GM12878 (cell line): Measurements from ENCODE around the gene COL4A2. TPM values are rescaled to one million over a fixed set of nuclear protein-coding genes. Genes with fewer than 3 reads are reported as not detected.

Experiments
- ATAC-seq: fragments of 200-7000 bp; cut with Tn5 transposase; 3 replicates; pipeline ENCODE4 v1.9.1; 2020; ENCODE audit warnings: mild to moderate bottlenecking, moderate library complexity
- BruUV-seq: library from RNA; stranded (reverse); fragments of 400-500 nt; replicated peaks from 2 replicates; lab custom pipeline; 2021; lab: Mats Ljungman, UMichigan
- CTCF ChIA-PET: fragments of 300-600 bp; sonication (Branson Sonifier 250); formaldehyde crosslinking; extraction: SDS; loops from one replicate; lab custom pipeline; 2021; ENCODE audit warnings: inconsistent platforms; lab: Yijun Ruan, JAX
- POLR2A ChIA-PET: fragments of 350-600 bp; formaldehyde crosslinking; extraction: SDS; loops from one replicate; lab custom pipeline; 2021; ENCODE audit warnings: inconsistent platforms; lab: Charles Lee
- RAD21 ChIA-PET: fragments of 300-600 bp; sonication (Branson Sonifier 250); formaldehyde crosslinking; loops from one replicate; lab custom pipeline; 2023; ENCODE audit warnings: antibody characterized with exemption; ENCODE audit not compliant: unreplicated experiment; lab: Charles Lee
- SMC1A ChIA-PET: fragments of 300-600 bp; sonication (Branson Sonifier 250); formaldehyde crosslinking; loops from one replicate; lab custom pipeline; 2023; ENCODE audit not compliant: unreplicated experiment, uncharacterized antibody; lab: Charles Lee
- DNase-seq: peaks from one replicate; pipeline ENCODE4 v3.0.0-alpha.2; 2011; ENCODE audit warnings: low read depth, low spot score
- FAIRE-seq: peaks from 3 replicates; lab custom pipeline; 2011; peaks lifted over from hg19 to GRCh38; lab: Jason Lieb, UNC
- H2AFZ ChIP-seq: 2 replicates; pipeline ENCODE4 v1.6.0; 2011; ENCODE audit warnings: low read depth, low read length, control low read depth; ENCODE audit not compliant: control insufficient read depth
- H3K27ac ChIP-seq: 2 replicates; pipeline ENCODE4 v1.5.1; 2011; ENCODE audit warnings: control low read depth; ENCODE audit not compliant: control insufficient read depth, insufficient read depth
- H3K27me3 ChIP-seq, 2 experiments: replicated peaks in 1 of 2; 2 replicates each; pipeline versions ENCODE4 v1.6.0 to v1.6.1; 2011; ENCODE audit warnings: low read length in 1 of 2; ENCODE audit not compliant: control insufficient read depth in 2 of 2, insufficient read depth in 2 of 2
- H3K36me3 ChIP-seq, 2 experiments: 2 replicates each; pipeline ENCODE4 v1.5.1; 2011; ENCODE audit warnings: low read length in 1 of 2; ENCODE audit not compliant: control insufficient read depth in 2 of 2, insufficient read depth in 2 of 2
- H3K4me1 ChIP-seq: 2 replicates; pipeline ENCODE4 v1.6.1; 2011; ENCODE audit warnings: mild to moderate bottlenecking, low read length, moderate library complexity, mixed read lengths; ENCODE audit not compliant: control insufficient read depth, insufficient read depth
- H3K4me2 ChIP-seq: 2 replicates; pipeline ENCODE4 v1.6.0; 2011; ENCODE audit warnings: control low read depth; ENCODE audit not compliant: control insufficient read depth, insufficient read depth
- H3K4me3 ChIP-seq: fragments of 200-600 bp; sonication (generic); 2 replicates; pipeline ENCODE4 v1.5.1; 2016
- H3K79me2 ChIP-seq: 2 replicates; pipeline ENCODE4 v1.6.0; 2011; ENCODE audit warnings: low read length; ENCODE audit not compliant: control insufficient read depth, insufficient read depth
- H3K9ac ChIP-seq: 2 replicates; pipeline ENCODE4 v1.8.0; 2011; ENCODE audit warnings: low read length, control low read depth, mixed read lengths; ENCODE audit not compliant: control insufficient read depth, insufficient read depth
- H3K9me3 ChIP-seq: replicated peaks from 3 replicates; pipeline ENCODE4 v1.5.1; 2011; ENCODE audit warnings: mild to moderate bottlenecking, low read length; ENCODE audit not compliant: control insufficient read depth, insufficient read depth
- H4K20me1 ChIP-seq: 2 replicates; pipeline ENCODE4 v1.6.0; 2011; ENCODE audit not compliant: control insufficient read depth, insufficient read depth
- GATAD2B ChIP-seq: fragments of 450-650 bp; conservative IDR thresholded peaks from 2 replicates; pipeline ENCODE4 v1.6.1; 2017; ENCODE audit warnings: low read depth, mild to moderate bottlenecking, moderate library complexity
- IKZF1 ChIP-seq: fragments of 450-650 bp; conservative IDR thresholded peaks from 2 replicates; pipeline ENCODE4 v1.6.1; 2017; ENCODE audit warnings: antibody characterized with exemption, mild to moderate bottlenecking
- MEF2B ChIP-seq: fragments of 450-650 bp; IDR thresholded peaks from 2 replicates; pipeline ENCODE4 v1.6.1; 2018; ENCODE audit warnings: mild to moderate bottlenecking, moderate library complexity; ENCODE audit not compliant: partially characterized antibody, poor library complexity, severe bottlenecking
- PBX3 ChIP-seq: IDR thresholded peaks from 2 replicates; pipeline ENCODE4 v1.6.1; 2011; ENCODE audit warnings: mild to moderate bottlenecking, low read depth, low read length, moderate library complexity; ENCODE audit not compliant: insufficient replicate concordance
- TCF12 ChIP-seq: IDR thresholded peaks from 2 replicates; pipeline ENCODE4 v1.6.1; 2011; ENCODE audit warnings: low read depth, mild to moderate bottlenecking, low read length
- WGBS: methylation state at CpG from one replicate; pipeline ENCODE4 v1.1.6; 2016; ENCODE audit warnings: low lambda C conversion rate; ENCODE audit not compliant: insufficient replicate concordance, insufficient coverage; ENCODE audit errors: missing lambda C conversion rate; 5-methylcytosine and 5-hydroxymethylcytosine counted together
- in situ Hi-C: fragments of 300-500 bp; cut with MboI; formaldehyde crosslinking; loops from 9 replicates; pipeline ENCODE4 v1.14.3; 2018; ENCODE audit warnings: mixed read lengths
- intact Hi-C: fragments of 100-400 bp; cut with micrococcal nuclease; formaldehyde crosslinking; loops from one replicate; pipeline ENCODE4 v1.14.2; 2022; ENCODE audit not compliant: unreplicated experiment
- polyA plus RNA-seq, 11 experiments: library from polyadenylated mRNA; depleted of rRNA in 4 of 11; unstranded in 6 of 11; stranded (reverse) in 5 of 11; fragments of >200 nt; fragmentation: Nextera tagmentation in 4 of 11; fragmentation: Illumina TruSeq in 1 of 11; extraction: Ambion mirVana in 4 of 11; extraction: Trizol in 1 of 11; gene quantifications; 1 replicate in 1 of 11; 2 replicates in 10 of 11; pipeline versions ENCODE4 v1.2.1 to v1.2.3, GENCODE V29; 2011 to 2016; ENCODE audit warnings: inconsistent platforms in 2 of 11, missing spikeins in 2 of 11, low read depth in 1 of 11
- total RNA-seq, 4 experiments: library from RNA; depleted of rRNA in 3 of 4; stranded (reverse); fragments of >200 nt in 3 of 4; fragmentation: Illumina TruSeq in 1 of 4; extraction: Trizol in 1 of 4; gene quantifications; 2 replicates each; pipeline versions ENCODE4 v1.2.1 to v1.2.3, GENCODE V29; 2013 to 2021

The COL4A2 gene
- total and polyA plus RNA-seq, 10 of the 15 experiments (the other 5 are each of a cell fraction or from before 2014, with no cell fraction given): 0.16 to 1.6 (median 0.62) TPM; not detected in 3

DNA sequence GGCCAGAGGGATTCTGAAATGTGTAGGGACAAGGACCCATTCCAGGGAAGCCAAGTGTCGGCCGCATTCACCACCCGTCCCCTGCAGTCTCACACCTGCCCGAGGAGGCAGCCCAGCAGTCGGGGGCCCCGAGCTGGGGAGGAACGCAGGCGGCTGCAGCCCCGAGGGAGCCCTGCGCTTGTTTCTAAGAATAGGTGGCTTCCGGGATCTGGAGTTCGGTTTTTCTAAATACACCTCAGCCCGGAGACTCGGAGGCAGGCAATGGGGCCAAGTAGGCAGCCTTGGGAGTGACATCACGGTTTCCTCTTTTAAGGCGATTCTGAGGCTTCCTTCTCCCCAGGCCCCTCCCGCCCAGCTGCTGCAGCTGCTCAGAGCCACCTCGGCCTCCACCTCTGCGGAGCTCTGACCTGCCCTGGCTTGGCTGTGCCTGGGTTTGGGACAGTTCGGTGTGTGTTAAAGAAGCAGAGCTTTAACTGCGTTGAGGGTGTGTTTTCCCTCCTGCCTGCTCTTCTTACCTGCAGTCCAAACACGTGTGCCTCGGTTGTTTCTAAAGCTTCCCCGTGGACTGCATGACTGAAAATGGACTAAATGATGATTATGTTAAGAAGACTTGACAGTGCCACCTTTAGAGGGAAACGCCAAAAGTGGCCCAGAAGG, 80.5 kb downstream of the COL4A2 start:
- SMC1A ChIA-PET: interaction anchor here (0.8 to 1.2 kb wide), 5 partner anchors 10 to 57 kb away, joined by 3 to 6 read pairs (median 3); no protein-coding TSS in a partner anchor
- TF ChIP-seq MEF2B: peak; percentile 36
- 0 out of 2 replicates have a peak, but pooled peaks have one; percentile 14 for TF ChIP-seq GATAD2B
- TF ChIP-seq PBX3: no peak
- 0 out of 2 replicates have a peak, but pooled peaks have one; percentile 10 for TF ChIP-seq TCF12
- TF ChIP-seq IKZF1: peak; percentile 38; the same call in 1 of the 2 replicates
- CTCF ChIA-PET: interaction anchor here (0.9 to 1.5 kb wide), 4 partner anchors 23 to 57 kb away, joined by 3 to 5 read pairs (median 4); no protein-coding TSS in a partner anchor

More for the DNA sequence above, 80.5 kb downstream of the COL4A2 start:
- Histone ChIP-seq H3K4me1 (no peaks in the 10 kb centered on the region), H3K4me3 (no peak overlapping the region), H3K4me2 (no peak overlapping the region), H3K27me3 (no peaks in the 10 kb centered on the region), H3K27ac (no peak overlapping the region), H3K36me3 (no peaks in the 10 kb centered on the region), H4K20me1 (no peaks in the 10 kb centered on the region), H3K79me2 (no peaks in the 10 kb centered on the region), H3K9me3 (peaks cover 3% of the 10 kb centered on the region; the same call in 1 of the 3 replicates), H3K9ac (no peak overlapping the region), H2AFZ (no peak overlapping the region)
- ATAC-seq (peak; percentile 88), FAIRE-seq (no peak), DNase-seq (no peak)
- BruUV-seq: no TSS peak
- in situ Hi-C loops: no loop called here
- WGBS: 34% methylated on average over 22 of the region's 25 CpGs
- intact Hi-C loops: no loop called here
- RAD21 ChIA-PET: interaction anchor here (0.7 to 1.8 kb wide), 5 partner anchors 9 to 164 kb away, joined by 3 to 8 read pairs (median 3); no protein-coding TSS in a partner anchor
- POLR2A ChIA-PET: interaction anchor here (0.8 to 1.2 kb wide), 4 partner anchors 9 to 23 kb away, joined by 3 to 6 read pairs (median 4); no protein-coding TSS in a partner anchor
